Ascending aorta (tissue), 2 donors: ENCODE data around the gene LRP5. TPM values are rescaled to one million over a fixed set of nuclear protein-coding genes. Genes with fewer than 3 reads are reported as not detected.

Experiments used
- DNase-seq, 2 donors: peaks; one replicate each; pipeline ENCODE4 v3.0.0-alpha.2; 2019; ENCODE audit warnings: low spot score in 2 of 2
- H3K27ac ChIP-seq, 2 donors: fragments of 200-600 bp; sonication (generic); one replicate each; pipeline ENCODE4 v1.5.1; 2016 to 2017; ENCODE audit warnings: mild to moderate bottlenecking in 1 of 2
- H3K27me3 ChIP-seq: fragments of 200-600 bp; sonication (generic); one replicate; pipeline ENCODE4 v1.5.1; 2017
- H3K36me3 ChIP-seq, 2 donors: fragments of 200-600 bp; sonication (generic); one replicate each; pipeline ENCODE4 v1.5.1; 2016
- H3K4me1 ChIP-seq, 2 donors: fragments of 200-600 bp; sonication (generic); one replicate each; pipeline ENCODE4 v1.5.1; 2016 to 2017; ENCODE audit warnings: mild to moderate bottlenecking in 1 of 2
- H3K4me3 ChIP-seq, 2 donors: fragments of 200-600 bp; sonication (generic); one replicate each; pipeline ENCODE4 v1.5.1; 2016 to 2017; ENCODE audit warnings: mild to moderate bottlenecking in 1 of 2
- H3K9me3 ChIP-seq, 2 donors: fragments of 200-600 bp; sonication (generic); one replicate each; pipeline ENCODE4 v1.5.1; 2016
- intact Hi-C: fragments of 100-400 bp; cut with DNase I; formaldehyde crosslinking; loops from one replicate; pipeline ENCODE4 v1.15.1; 2023
- total RNA-seq: library from RNA; depleted of rRNA; stranded (reverse); fragments of >200 nt; gene quantifications from one replicate; pipeline ENCODE4 v1.1.0, GENCODE V29; 2016
- TF ChIP-seq, protein P1 (sequence below), 3 experiments: fragments of 200-600 bp in 2 of 3; fragments of 450-650 bp in 1 of 3; sonication (generic) in 2 of 3; IDR thresholded peaks; one replicate each; pipeline ENCODE4 v1.5.1; 2016 to 2019; ENCODE audit warnings: antibody characterized with exemption in 3 of 3, mild to moderate bottlenecking in 1 of 3, moderate library complexity in 1 of 3

LRP5 gene
- total RNA-seq = 130 TPM

DNA sequence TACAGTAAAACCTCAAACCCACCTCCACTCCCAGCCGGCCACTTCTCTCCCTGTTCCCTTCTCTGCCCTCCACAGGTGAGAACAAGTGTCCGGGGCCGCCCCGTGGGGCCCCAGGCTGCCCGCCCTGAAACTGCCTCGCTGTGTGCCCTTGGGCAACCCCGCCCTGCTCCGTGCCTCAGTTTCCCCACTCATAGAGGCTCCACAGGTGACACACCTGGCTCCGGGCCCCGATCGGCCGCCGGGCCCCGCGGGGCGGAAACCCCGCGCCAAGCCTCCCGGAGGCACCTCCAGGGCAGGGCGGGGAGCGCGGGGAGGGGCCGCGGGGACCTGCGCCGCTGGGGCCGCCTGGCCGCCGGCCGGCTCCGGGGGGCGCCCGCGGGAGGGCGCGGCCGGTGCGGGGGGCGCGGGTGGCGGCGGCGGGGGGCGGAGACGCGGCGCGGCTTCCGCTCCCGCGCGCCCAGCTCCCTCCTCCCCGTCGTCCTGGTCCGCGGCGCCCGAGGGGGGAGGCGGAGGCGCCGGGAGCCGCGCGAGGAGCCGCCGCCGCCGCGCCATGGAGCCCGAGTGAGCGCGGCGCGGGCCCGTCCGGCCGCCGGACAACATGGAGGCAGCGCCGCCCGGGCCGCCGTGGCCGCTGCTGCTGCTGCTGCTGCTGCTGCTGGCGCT, at the start of gene LRP5:
Gene LRP5 (plus strand): TSS at position 475 of the 663 bp plus-strand sequence. CDS start 124 bp downstream, at position 599.
- H3K4me3 ChIP-seq = peak within 1 kb of the TSS; percentile 86 to 97
- TF ChIP-seq, protein P1, sequence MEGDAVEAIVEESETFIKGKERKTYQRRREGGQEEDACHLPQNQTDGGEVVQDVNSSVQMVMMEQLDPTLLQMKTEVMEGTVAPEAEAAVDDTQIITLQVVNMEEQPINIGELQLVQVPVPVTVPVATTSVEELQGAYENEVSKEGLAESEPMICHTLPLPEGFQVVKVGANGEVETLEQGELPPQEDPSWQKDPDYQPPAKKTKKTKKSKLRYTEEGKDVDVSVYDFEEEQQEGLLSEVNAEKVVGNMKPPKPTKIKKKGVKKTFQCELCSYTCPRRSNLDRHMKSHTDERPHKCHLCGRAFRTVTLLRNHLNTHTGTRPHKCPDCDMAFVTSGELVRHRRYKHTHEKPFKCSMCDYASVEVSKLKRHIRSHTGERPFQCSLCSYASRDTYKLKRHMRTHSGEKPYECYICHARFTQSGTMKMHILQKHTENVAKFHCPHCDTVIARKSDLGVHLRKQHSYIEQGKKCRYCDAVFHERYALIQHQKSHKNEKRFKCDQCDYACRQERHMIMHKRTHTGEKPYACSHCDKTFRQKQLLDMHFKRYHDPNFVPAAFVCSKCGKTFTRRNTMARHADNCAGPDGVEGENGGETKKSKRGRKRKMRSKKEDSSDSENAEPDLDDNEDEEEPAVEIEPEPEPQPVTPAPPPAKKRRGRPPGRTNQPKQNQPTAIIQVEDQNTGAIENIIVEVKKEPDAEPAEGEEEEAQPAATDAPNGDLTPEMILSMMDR (IDR thresholded peaks at IDR 0.05) = no peak
- intact Hi-C loops = loop anchor here (1.0 to 5.0 kb wide), 3 partner anchors 39 to 100 kb away; partner anchors contain the start of gene KMT5B
- DNase-seq = no peak
- H3K9me3 ChIP-seq = no peaks in the 10 kb centered on the region
- peak within 1 kb of the TSS; percentile 82 to 84 for H3K27ac ChIP-seq
- H3K4me1 ChIP-seq = peaks cover 21 to 30% of the 10 kb centered on the region in 2 donors
- H3K27me3 ChIP-seq = no peaks in the 10 kb centered on the region
- H3K36me3 ChIP-seq = no peaks in the 10 kb centered on the region

GRCh38 chr11:68263444-68264035, 48.9 kb upstream of the LRP5 start:
- Histone ChIP-seq H3K4me3 (no peak overlapping the region), H3K36me3 (peaks cover 68 to 76% of the 10 kb centered on the region in 2 donors), H3K27ac (no peak overlapping the region), H3K4me1 (no peaks in the 10 kb centered on the region), H3K27me3 (no peaks in the 10 kb centered on the region), H3K9me3 (no peaks in the 10 kb centered on the region)
- intact Hi-C loops = no loop called here
- TF ChIP-seq, protein P1 (IDR thresholded peaks at IDR 0.05) = no peak
- peak in 1 of 2 donors; percentile 58 for DNase-seq

DNA sequence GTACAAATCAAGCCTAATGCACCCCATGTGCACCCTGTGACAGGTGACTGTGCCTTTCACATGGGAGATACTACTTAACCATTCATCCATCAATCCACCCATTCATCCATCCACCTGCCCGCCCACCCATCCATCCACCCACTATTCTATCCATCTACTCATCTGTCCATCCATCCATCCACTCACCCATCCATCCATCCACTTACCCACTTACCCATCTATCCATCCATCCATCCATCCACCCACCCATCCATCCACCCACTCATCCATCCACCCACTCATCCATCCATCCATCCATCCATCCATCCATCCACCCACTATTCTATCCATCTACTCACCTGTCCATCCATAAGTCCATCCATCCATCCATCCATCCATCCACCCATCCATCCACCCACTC, 48.1 kb upstream of the LRP5 start:
- Histone ChIP-seq H3K36me3 (peaks cover 68 to 76% of the 10 kb centered on the region in 2 donors), H3K4me3 (no peak overlapping the region), H3K27me3 (no peaks in the 10 kb centered on the region), H3K9me3 (no peaks in the 10 kb centered on the region), H3K4me1 (peaks cover 0 to 2% of the 10 kb centered on the region in 2 donors), H3K27ac (no peak overlapping the region)
- intact Hi-C loops = no loop called here
- peak in 1 of 2 donors; percentile 7 for DNase-seq
- TF ChIP-seq, protein P1 (IDR thresholded peaks at IDR 0.05) = no peak

DNA sequence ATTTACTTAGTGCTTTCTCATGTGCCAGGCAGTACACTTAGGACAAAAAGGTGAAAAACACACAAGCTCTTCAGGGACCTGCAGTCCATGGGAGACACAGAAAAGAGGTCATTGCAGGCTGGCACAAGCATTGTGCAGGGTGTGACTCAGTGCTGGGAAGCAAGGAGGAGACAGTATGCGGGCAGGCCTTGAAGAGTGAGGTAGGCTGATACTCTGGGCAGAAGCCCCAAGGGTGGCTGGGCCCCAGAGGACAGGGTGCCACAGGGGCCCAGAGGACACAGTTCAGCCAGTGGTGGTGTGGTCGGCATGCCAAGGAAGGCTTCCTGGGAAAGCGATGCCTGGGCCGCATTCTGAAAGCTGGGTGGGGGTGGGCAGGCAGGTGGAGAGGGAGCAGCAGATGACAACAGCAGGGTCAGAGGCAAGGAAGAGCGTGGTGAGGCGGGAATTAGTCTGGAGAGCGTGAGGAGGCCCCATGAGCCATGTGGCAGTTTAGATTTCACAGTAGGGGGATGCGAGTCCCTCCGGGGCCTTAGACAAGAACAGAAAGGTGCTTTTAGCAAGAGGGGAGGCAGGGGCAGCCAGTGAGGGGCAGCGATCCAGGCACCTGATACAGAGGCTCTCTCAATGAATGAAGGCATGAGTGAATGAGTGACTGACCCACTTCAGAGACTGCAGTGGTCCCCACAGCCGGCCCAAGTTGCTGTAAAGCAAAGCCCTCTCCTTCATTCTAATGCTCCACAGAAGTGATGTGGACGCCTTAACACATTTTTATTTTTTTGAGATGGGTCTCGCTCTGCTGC, 47.5 kb upstream of the LRP5 start:
- Histone ChIP-seq H3K4me1 (peaks cover under 1 to 7% of the 10 kb centered on the region in 2 donors), H3K27ac (peak overlapping the region in 1 of 2 donors; percentile 12), H3K36me3 (peaks cover 68 to 76% of the 10 kb centered on the region in 2 donors), H3K27me3 (no peaks in the 10 kb centered on the region), H3K9me3 (no peaks in the 10 kb centered on the region), H3K4me3 (no peak overlapping the region)
- intact Hi-C loops = no loop called here
- DNase-seq = peak in 1 of 2 donors; percentile 24
- TF ChIP-seq, protein P1 (IDR thresholded peaks at IDR 0.05) = no peak

- TF ChIP-seq, protein P1 (IDR thresholded peaks at IDR 0.05) = no peak
- H3K9me3 ChIP-seq = no peaks in the 10 kb centered on the region
- H3K36me3 ChIP-seq = peaks cover 60 to 63% of the 10 kb centered on the region in 2 donors
- H3K27ac ChIP-seq = no peak overlapping the region
- no peaks in the 10 kb centered on the region for H3K27me3 ChIP-seq
- no peak overlapping the region for H3K4me3 ChIP-seq
- DNase-seq = no peak
- intact Hi-C loops = no loop called here
- peaks cover 8 to 19% of the 10 kb centered on the region in 2 donors for H3K4me1 ChIP-seq
Measured at GRCh38 chr11:68266121-68266891, 46.1 kb upstream of the LRP5 start.
